HG03460 (cell line): Measurements from ENCODE around the gene TMEM183A.
"Not testable (repeated sequence)": the region's sequence is repeated elsewhere in the genome, so short reads cannot be mapped to it uniquely, and the experiment has no call there.

Experiments used
- ATAC-seq: cut with Tn5 transposase; IDR thresholded peaks from one replicate; pipeline ENCODE4 v1.9.1; 2021; ENCODE audit not compliant: unreplicated experiment

The TMEM183A gene

DNA sequence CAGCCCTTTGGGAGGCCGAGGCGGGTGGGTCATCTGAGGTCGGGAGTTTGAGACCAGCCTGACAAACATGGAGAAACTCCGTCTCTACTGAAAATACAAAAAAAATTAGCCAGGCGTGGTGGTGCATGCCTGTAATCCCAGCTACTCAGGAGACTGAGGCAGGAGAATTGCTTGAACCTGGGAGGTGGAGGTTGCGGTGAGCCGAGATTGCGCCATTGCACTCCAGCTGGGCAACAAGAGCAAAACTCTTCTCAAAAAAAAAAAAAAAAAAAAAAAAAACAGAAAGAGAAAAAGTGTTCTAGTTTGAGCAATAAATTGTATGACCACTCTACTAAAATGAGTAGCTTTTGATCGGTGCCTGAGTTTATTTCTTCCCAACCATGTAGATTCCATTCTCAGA lies 21.1 kb upstream of the TMEM183A start:
- not testable (repeated sequence) for ATAC-seq

DNA sequence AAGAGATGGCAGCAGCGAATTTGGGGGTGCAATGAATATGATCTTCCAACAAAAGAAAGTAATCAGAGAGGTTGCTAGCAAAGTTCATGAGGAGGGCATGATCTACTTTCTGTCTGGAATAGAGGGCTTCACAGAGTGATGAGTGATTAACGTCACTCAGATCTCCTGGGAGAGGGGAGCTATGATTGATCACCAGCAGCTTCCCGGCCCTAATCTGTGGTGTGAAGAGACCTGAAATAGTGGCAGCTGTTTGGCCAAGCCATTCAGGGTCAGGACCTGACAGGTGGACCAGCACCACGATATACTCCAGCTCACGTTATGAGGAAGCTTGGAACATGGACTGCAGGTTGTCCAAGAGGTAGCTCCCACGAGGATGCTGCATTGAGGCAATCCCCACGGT lies 19.9 kb upstream of the TMEM183A start:
- no peak for ATAC-seq

DNA sequence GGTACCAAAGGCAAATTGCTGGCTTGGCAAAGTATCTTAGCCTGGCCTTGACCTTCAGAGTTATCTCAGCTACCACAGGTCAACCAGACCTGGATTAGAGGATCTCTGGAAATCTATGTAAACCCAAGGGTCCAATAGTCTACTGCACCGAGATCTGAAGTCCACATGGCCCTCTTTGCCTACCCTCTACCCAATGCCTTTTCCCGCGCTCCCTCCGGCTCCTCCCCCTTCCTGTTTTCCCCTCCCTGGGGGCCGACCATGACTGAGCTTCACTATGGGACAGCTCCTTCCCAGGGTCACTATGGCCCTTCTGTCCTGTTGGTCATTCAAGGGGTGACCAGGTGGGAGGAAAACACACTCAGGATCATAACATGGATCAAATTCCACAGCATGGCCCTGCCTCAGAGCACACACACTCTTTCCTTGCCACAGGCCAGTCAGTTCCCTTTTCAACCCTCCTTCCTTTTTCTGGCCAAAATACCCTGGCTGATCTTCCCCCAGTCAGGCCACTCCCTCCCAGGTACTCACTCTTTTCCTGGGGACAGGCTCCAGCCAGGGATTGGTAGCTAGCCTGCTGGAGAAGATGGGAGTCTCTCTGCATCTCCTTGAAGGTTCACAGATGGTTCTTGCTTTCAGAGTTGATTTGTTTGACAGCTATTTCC lies 19.1 kb upstream of the TMEM183A start:
- ATAC-seq = no peak

DNA sequence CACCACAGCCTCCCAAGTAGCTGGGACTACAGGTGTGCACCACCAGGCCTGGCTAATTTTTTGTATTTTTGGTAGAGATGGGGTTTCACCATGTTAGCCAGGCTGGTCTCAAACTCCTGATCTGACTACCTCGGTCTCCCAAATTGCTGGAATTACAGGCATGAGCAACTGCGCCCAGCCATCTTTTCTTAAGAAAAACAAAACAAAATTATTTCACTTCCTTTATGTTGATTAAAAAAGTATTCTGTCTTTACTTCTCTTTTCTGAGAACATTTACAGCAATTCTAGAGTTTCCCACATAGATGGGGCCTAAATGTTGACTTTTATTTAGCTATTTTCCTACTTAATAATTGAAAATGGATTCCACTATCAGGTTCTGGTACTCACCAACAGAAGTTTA lies 17.3 kb upstream of the TMEM183A start:
- no peak for ATAC-seq

DNA sequence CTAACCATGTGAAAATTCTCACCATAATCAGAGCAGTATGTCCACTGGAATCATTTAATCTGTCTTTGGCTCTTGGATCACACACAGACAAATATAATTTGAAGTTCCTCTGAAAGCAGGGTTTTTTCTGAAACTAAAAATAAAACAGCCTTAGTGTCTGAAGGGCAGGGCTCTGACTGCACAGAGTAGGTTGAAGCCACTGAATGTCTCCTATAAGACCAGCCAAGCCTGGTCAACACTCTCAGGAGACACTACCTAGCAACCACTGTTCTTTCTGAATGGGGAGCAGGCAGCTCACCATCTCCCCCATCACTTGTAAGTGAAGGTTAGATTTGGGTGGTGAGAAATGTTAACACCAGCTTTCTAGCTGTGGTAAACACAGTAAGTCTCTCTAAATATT lies 16.1 kb upstream of the TMEM183A start:
- ATAC-seq = no peak

DNA sequence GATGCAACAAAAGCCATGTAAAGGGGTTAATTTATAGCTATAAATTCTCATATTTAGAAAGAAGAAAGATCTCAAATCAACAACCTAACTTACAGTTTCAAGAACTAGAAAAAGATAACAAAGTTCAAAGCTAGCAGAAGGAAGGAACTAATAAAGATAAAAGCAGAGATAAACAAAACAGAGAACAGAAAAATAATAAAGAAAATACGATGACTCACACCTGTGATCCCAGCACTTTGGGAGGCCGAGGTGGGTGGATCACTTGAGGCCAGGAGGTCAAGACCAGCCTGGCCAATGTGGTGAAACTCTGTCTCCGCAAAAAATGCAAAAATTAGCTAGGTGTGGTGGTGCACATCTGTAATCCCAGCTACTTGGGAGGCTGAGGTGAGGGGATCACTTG lies 12.4 kb upstream of the TMEM183A start:
- no peak for ATAC-seq

DNA sequence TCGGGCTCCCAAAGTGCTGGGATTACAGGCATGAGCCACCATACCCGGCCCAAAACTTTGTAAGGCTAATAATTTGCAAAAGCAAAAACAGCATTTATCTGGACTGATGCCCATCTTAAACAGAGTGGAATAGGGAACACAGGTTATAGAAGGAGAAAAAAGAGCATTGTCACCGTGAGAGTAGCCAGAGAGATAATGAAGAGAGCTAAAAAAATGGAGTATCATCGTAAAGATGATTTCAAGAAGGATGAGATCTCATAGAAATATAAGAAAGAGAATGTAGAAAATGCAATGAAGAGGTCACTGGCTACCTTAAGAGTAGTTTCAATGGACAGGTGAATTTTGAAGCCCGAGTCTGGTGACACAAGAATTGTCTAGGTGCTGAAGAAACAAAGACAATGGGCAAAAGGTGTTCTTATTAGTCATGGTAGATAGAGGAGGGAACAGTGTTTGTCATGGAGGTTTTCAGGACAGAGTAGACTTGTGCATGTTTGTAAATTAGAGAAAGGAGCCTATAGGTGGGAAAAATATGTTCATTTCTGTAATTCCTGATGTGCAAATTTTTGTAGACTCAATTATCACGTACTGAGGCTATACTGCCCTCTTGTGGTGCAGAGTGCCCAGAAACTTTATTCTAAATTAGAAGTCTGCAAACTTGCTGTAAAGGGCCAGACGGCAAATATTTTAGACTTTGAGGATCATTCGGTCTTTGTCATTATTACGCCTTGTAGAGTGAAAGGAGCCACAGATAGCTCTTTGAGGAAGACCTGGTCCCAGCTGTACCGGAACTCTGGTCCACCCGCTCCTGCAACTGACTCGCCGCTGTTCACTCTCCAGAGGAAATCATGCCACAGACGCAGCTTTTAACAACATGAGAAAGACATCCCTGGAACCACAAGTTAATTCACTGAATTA lies 8.1 kb upstream of the TMEM183A start:
- no peak for ATAC-seq

DNA sequence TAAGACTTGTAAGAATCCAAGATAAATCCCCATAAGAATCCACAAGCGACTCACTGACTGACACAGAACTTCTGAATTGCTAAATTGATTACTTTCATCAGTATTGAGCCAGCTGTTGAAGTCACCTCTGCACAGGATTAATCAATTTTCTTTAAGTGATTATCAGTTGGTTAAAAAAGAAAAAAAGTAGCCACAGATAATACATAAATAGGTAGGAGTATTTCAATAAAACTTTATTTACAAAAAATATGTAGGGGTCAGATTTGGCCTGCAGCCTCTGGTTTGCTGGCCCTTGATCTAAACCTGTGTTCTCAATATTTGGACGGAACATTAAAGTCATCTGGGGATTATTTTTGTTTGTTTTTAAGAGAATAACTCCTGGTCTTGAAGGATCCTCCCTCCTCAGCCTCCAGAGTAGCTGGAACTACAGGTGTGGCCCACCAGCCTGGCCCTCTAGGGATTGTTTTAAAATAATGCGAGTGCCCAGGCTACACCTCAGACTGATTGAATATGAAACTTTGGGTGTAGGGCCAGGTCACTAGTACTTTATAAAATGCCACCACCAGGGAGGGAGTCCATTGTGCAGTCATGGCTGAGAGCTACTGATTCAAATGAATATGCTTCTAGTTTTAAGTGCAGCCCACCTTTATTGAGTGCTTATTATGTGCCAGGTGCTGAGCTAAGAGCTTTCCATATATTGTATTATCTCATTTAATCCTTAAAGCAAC lies 6.8 kb upstream of the TMEM183A start:
- no peak for ATAC-seq

DNA sequence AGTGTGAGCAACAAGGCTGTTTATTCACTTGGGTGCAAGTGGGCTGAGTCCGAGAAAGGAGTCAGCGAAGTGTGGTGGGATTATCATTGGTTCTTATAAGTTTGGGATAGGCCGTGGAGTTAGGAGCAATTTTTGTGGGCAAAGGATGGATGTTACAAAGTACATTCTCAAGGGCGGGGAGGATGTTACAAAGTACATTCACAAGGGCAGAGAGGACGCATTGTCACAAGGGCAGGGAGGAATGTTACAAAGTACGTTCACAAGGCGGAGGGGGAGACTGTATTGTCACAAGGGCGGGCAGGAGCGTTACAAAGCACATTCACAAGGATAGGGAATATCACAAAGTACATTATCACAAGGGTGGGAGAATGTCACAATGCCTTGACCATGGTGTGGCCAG lies 5.2 kb upstream of the TMEM183A start:
- ATAC-seq = no peak

DNA sequence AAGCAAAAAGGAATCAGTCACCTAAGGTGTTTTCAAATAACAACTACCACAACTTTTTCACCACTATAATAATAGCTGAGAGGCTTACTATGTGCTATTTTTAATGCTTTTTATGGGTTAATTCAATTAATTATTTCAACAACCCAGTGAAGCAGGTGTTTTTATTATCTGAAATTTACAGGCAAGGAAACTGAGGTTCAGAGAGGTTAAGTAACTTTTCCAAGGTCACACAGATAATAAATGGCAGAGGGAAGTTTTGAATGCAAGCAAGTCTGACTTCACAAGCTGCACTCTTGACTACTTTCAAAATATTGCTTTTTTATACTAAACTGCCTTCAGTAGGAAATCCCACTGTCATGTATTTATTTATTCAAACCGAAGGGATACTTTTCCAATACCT lies 4.2 kb upstream of the TMEM183A start:
- no peak for ATAC-seq

DNA sequence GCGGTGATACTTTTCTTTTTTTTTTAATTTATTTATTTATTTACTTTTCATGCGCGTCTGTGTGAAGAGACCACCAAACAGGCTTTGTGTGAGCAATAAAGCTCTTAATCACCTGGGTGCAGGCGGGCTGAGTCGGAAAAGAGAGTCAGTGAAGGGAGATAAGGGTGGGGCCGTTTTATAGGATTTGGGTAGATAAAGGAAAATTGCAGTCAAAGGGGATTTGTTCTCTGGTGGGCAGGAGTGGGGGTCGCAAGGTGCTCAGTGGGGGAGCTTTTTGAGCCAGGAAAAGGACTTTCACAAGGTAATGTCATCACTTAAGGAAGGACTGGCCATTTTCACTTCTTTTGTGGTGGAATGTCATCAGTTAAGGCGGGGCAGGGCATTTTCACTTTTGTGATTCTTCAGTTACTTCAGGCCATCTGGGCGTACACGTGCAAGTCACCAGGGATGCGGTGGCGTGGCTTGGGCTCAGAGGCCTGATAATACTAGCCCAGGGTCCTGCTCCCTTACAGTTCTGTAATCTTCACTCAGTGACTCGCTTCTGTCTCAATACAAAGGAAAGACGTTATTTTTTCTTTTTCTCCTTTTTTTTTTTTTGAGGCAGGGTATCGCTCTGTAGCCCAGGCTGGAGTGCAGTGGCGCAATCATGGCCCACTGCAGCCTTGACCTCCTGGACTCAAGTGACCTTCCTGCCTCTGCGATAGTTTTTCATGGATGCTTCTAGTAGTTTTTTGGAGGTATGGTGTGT lies 1.6 kb upstream of the TMEM183A start:
- ATAC-seq = not testable (repeated sequence)

DNA sequence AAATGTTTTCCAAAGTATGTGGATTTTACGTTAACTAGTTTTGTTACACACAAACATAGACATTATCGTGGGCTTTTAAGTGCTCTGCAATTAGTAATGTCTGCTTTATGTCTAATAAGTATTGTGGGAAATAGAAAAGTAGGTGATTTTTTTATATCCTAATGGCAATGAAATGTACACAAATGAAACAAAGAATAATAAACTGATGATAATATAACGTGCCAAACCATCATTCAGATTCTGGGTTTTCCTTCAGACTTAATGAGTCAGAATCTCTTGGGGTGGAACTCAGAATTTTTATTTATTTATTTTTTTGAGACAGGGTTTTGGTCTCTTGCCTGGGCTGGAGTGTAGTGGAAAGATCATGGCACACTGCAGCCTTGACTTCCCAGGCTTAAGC lies 2.0 kb downstream of the TMEM183A start:
- no peak for ATAC-seq

DNA sequence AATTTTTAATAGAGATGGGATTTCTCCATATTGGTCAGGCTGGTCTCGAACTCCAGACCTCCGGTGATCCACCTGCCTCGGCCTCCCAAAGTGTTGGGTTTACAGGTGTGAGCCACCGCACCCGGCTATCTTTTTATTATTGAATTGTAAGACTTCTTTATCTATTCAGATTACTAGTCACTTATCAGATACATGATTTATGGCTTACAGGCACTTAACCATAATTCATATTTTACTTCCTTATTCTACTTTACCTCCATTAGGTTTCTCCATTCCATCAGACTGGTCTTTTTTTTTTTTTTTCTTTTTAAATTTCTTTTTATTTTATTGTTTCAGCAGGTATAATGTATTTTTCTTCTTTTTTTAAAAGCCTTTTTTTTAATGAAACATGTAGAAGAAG lies 4.4 kb downstream of the TMEM183A start:
- no peak for ATAC-seq

DNA sequence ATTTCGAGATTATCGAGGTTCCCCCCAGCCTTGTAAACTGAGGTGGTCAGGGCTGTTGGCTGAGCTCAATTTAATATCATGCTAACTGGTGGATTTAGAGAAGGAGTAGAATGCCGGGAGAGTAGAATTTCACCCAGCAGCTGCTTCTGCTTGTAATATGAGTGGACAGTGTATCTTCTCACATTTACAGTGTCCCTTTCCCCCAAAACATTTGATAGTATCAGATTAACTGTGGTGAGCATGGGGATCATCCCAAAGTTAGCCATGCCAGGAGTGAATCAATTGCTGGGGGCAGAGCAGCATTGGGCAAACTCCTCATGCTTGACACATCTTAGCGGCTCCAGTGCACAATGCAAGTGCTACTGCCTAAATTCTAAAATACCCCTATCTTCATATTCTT lies 9.9 kb downstream of the TMEM183A start:
- ATAC-seq = no peak

DNA sequence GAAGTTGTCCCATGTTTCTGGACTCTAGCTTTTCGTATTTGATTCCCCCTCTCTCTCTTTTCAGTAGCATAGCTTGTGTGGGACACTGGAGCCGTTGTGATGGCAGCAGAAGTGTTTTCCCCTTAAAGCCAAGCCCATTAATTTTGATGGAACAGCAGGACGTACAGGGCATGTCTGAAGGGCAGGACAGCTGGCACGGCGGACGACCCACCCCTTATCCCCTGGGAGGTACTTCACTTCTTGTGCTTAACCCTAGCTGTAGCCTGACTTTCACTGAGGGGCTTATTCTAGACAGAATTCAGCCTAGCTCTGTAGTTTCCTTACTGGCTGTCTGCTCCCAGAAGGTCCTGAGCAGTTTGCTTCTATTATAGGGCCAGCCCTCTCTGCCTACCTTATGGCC lies 10.5 kb downstream of the TMEM183A start:
- no peak for ATAC-seq

DNA sequence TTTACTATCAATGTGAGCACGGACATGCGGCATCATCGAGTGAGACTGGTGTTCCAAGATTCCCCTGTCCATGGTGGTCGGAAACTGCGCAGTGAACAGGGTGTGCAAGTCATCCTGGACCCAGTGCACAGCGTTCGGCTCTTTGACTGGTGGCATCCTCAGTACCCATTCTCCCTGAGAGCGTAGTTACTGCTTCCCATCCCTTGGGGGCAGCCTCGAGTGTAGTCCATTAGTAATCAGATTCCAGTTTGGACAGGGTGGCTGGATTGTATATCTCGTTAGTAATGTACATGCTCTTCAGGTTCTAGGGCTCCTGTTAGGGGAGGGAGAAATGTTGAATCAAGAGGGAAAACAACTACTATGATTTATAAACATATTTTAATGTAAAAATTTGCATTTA lies 15.7 kb downstream of the TMEM183A start:
- ATAC-seq = not testable (repeated sequence)

DNA sequence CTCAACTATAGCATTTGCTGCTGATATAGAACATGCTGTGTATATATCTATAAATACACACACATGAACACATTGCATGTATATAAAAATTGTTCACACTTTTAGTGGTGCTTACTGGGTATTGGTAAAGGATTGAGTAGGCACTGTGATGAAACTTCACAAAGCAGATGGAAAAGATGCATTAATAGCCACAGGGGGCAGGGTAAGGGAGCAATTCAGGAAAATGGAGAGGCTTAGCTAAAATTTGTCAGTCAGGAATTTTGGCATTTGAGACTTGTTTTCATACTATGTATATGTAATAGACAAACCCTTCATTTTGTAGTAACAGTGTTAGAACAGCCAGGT lies 18.5 kb downstream of the TMEM183A start:
- no peak for ATAC-seq

DNA sequence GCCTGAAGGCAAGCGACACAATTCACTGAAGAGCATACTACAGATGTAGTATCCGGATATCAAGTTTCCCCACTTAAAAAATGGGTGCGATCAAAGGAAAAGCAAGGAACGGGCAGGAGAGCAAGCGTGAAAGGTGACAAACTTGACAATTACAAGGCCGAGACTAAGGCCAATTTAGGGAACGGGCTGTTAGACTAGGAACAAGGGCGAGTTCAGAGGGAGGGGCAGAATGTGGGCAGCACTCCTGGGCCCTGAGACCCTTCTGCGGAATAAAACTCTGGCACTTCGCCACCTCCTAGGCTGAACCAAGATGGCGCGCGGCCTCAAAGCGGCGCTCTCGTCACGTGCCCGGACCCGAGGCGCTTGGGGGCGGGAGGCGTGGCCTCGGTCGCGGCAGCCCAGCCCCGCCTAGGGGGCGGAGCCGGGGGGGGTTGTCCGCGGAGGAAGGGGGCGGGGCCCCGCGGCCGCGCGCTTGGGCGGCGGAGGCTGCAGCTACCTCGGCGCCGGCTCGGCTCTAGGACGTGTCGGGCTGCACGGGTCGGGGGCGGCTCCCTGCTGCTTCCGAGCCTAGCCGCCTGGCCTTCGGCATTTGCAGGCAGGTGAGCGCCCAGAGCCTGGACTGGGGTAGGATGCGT lies 19.0 kb downstream of the TMEM183A start, which contains the start of gene PPFIA4:
Gene PPFIA4 (plus strand): TSS at position 461 of the 635 bp plus-strand sequence. CDS start 12,518 bp downstream, outside the sequence.
- peak; percentile 78 for ATAC-seq

DNA sequence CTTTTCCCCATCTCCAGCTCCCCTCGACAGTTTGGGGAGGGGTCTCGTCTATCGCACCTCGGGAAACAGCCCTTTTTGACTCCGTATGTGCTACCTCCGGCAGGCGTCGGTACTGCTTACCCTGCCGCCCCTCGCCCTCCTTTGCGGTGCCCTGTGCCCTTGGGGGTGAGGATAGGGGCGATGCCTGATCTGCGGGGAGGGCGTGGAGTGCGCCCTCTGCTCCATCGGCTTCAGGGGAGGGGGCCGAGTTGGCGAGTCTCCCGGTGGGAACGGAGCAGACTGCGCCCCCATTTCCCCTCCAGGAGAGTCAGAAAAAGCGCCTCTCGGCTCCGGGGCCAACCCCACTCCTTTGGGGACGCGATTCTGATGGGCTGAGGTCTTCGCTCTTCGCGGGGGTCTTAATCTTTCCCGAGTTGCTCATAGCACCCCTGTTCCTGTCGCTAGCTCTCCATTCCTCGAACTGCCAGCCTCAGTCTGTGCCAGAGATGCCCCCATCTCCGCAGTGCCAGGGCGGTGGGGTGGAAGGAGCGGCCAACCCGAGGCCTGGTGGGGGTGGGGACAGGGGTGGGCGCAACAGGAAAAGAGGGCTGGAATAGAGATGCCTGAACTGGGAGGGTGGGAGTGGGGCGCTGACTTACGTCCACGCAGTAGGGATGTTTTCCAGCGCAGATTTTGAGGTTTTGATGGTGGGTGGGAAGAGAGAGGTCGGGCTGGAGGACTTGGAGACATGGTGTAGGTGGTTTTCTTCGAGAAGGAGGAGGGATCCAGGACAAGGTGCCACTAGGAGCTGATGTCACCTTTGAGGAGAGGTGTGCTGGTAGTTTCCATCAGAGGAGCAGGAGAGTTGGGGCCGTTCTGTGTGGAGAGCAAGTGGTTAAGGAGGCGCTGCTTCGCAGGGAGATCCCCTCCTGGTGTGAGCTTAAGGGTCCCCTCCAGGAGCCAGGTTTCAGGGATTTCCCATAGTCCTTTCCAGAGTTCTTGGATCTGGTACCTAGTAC lies 19.8 kb downstream of the TMEM183A start:
- ATAC-seq = peak; percentile 19
